GM10847 (cell line): ENCODE measurements around the gene SEC31A.

Source experiments
- POLR2A ChIP-seq: IDR thresholded peaks from 2 replicates; pipeline ENCODE4 v1.6.1; 2011; ENCODE audit not compliant: insufficient read length; ENCODE audit errors: extremely low read depth

The SEC31A gene

GRCh38 chr4:82789025-82789776, 101.8 kb downstream of the SEC31A start:
- no peak for TF ChIP-seq POLR2A

GRCh38 chr4:82787342-82787741, 103.6 kb downstream of the SEC31A start:
- TF ChIP-seq POLR2A: no peak

GRCh38 chr4:82786828-82787227, 104.1 kb downstream of the SEC31A start:
- no peak for TF ChIP-seq POLR2A

- TF ChIP-seq POLR2A: no peak
These were observed 105.1 kb downstream of the SEC31A start for GRCh38 chr4:82785611-82786400.

- no peak for TF ChIP-seq POLR2A
These were observed 106.0 kb downstream of the SEC31A start for GRCh38 chr4:82784681-82785610.

- TF ChIP-seq POLR2A: no peak
These were observed 108.2 kb downstream of the SEC31A start for GRCh38 chr4:82782626-82783345.

GRCh38 chr4:82780752-82781231, 110.2 kb downstream of the SEC31A start:
- TF ChIP-seq POLR2A: no peak

- TF ChIP-seq POLR2A: no peak
These were observed 110.7 kb downstream of the SEC31A start for GRCh38 chr4:82780170-82780751.

GRCh38 chr4:82779032-82779431, 111.9 kb downstream of the SEC31A start:
- no peak for TF ChIP-seq POLR2A

- no peak for TF ChIP-seq POLR2A
These were observed 113.0 kb downstream of the SEC31A start for GRCh38 chr4:82777857-82778525.

- TF ChIP-seq POLR2A: no peak
These were observed 113.9 kb downstream of the SEC31A start for GRCh38 chr4:82776925-82777542.

- TF ChIP-seq POLR2A: no peak
These were observed 115.7 kb downstream of the SEC31A start for GRCh38 chr4:82775243-82775642.

GRCh38 chr4:82774711-82775171, 116.2 kb downstream of the SEC31A start:
- TF ChIP-seq POLR2A: no peak

GRCh38 chr4:82773057-82773456, 117.9 kb downstream of the SEC31A start:
- TF ChIP-seq POLR2A: no peak

- TF ChIP-seq POLR2A: no peak
These were observed 120.3 kb downstream of the SEC31A start for GRCh38 chr4:82770607-82771006.
